ENCODE measurements around the gene CLEC10A.
A peak's percentile ranks its signal among the peaks of the same experiment; 100 is the strongest.
"Not testable (repeated sequence)": the region's sequence is repeated elsewhere in the genome, so short reads cannot be mapped to it uniquely, and the experiment has no call there.

Gene CLEC10A

DNA sequence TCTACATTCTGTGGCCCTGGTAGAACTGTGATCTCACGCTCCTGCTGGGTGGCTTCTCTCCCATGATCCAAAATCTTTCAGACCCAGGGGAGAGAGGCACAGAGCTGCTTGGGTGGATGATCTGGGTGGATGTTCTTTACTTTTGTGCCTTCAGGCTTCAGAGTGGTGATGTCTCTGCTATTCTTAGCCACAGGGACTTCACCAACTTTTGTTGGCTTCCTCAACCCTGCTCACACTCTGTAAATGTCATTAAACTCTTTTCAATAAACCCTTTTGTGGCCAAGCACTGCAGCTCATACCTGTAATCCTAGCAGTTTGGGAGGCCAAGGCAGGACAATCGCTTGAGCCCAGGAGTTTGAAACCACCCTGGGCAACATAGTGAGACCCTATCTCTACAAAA lies 7.6 kb downstream of the CLEC10A start:
- no peak for DNase-seq (ENCODE audit: low spot score)

- no peak for DNase-seq (ENCODE audit: low spot score)
Observed at GRCh38 chr17:7070712-7071111, 9.3 kb downstream of the CLEC10A start.

DNA sequence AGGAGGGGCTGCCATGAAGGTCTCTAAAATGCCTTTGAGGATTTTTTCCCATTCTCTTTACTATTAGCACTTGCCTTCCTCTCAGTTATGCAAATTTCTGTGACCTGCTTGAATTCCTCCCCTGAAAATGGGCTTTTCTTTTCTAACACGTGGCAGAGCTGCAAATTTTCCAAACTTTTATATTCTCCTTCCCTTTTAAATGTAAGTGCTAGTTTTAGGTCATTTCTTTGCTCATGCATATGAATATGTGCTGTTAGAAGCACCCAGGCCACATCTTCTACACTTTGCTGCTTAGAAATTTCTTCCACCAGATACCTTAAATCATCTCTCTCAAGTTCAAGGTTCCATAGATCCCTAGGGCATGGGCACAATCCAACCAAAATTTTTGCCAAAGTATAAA lies 11.8 kb downstream of the CLEC10A start:
- DNase-seq (ENCODE audit: low spot score) = no peak

GRCh38 chr17:7067198-7067597 lies 12.9 kb downstream of the CLEC10A start:
- no peak for DNase-seq (ENCODE audit: low spot score)

DNA sequence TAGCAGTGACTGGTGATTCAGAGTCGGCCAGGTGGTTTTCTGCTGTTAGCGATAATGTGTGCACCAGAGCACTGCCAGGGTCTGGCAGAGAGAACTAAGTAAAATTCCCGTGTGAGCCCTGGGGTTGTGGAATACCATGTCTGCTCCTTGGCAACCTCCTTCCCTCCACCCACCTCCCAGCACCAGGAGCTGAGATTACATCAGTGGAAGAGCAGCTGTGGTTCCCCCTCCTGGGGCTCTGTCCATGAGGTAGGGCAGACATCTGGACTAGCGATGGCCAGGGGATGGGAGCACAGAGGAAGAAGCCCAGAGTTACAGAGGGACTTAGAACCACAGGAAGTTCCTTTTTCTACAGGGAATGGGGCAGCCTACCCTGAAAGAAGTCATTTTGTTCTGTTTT lies 15.8 kb downstream of the CLEC10A start:
- DNase-seq (ENCODE audit: low spot score) = no peak

GRCh38 chr17:7063518-7064094 lies 16.4 kb downstream of the CLEC10A start:
- DNase-seq (ENCODE audit: low spot score) = no peak

GRCh38 chr17:7060165-7060891 lies 19.7 kb downstream of the CLEC10A start:
- DNase-seq (ENCODE audit: low spot score) = no peak

- DNase-seq (ENCODE audit: low spot score) = no peak
Observed at GRCh38 chr17:7058831-7059447, 21.1 kb downstream of the CLEC10A start.

DNA sequence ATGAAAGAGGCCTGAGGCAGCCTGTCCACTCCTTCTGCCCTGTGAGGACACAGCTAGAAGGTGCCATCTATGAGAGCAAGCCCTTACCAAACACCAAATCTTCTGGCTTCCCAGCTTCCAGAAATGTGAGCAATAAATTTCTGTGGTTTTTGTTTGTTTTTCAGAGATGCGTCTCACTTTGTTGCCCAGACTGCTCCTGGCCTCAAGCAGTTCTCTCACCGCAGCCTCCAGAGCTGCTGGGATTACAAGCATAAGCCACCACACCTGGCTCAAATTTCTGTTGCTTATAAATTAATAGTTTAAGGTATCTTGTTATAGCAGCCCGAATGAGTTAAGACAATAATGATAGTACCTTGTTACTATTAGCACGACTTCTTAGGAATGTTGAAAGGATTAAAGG lies 23.7 kb downstream of the CLEC10A start:
- DNase-seq (ENCODE audit: low spot score) = no peak

DNA sequence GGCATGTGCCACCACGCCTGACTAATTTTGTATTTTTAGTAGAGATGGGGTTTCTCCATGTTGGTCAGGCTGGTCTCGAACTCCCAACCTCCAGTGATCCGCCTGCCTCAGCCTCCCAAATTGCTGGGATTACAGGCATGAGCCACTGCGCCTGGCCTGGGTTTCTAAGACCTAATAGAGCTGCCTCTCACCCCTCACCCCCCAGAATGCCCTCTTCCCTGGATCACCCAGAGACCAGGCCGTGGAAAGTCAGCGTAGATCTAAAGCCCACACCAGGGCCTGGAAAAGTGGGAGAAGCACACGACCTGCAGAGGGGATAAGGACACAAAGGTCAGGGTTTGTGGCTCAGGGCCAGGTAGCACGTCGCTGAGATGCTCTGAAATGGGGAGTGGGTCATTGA lies 29.5 kb downstream of the CLEC10A start:
- not testable (repeated sequence) for DNase-seq (ENCODE audit: low spot score)

DNA sequence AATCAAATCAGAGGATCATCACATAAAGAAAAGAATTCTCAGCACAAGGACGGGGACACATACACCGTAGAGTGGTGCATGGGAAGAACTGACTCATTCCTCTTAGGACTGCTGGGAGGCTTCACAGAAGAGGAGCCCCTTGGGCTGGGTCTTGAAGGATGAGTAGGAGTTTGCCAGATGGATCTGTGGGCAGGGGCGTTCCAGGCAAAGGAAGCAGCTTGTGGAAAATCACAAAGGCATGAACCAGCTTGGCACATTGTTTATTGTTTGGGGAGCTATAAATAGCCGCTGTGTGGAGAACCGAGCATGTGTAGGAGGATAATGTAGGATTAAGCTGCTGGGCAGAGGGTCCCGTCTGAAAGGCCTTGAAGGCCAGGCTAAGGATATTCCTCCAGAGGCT lies 31.1 kb downstream of the CLEC10A start:
- no peak for DNase-seq (ENCODE audit: low spot score)

DNA sequence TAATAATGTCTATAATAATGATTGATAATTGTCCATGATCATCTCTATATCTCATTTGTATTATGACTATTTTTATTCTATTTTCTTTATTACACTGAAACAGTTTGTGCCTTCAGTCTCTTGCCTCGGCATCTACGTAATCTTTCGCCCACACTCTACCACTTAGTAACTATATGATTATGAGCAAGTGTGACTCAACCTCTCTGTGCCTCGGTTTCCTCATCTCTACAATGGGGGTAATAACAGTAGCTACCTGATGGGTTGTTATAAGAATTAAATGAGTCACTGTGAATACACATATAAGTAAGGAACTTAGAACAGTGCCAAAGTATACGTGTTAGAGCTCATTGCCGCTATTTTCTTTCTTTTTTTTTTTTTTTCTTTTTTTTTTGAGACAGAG lies 32.5 kb downstream of the CLEC10A start:
- no peak for DNase-seq (ENCODE audit: low spot score)

DNA sequence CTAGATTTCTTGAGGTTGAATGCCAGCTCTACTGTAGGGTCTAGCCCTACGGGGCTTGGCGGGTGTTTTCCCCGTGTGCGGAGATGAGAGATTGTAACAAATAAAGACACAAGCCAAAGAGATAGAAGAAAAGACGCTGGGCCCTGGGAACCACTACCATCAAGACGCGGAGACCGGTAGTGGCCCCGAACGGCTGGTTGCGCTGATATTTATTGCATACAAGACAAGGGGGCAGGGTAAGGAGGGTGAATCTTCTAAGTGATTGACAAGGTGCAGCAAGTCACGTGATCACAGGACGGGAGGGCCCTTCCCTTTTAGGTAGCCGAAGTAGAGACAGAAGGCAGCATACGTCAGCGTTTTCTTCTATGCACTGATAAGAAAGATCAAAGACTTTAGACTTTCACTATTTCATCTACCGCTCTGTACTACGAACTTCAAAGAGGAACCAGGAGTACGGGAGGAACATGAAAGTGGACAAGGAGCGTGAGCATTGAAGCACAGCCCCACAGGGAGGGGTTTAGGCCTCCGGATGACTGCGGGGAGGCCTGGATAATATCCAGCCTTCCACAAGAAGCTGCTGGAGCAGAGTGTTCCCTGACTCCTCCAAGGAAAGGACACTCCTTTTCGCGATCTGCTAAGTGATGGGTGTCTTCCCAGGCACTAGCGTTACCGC lies 33.2 kb downstream of the CLEC10A start:
- DNase-seq (ENCODE audit: low spot score) = not testable (repeated sequence)

GRCh38 chr17:7046127-7046724 lies 33.8 kb downstream of the CLEC10A start:
- no peak for DNase-seq (ENCODE audit: low spot score)

GRCh38 chr17:7045492-7046126 lies 34.4 kb downstream of the CLEC10A start:
- peak; percentile 74 for DNase-seq (ENCODE audit: low spot score)

- DNase-seq (ENCODE audit: low spot score) = peak; percentile 57
Observed at GRCh38 chr17:7043497-7044198, 36.4 kb downstream of the CLEC10A start, which contains the start of gene SLC16A11. Gene SLC16A11, minus strand, starts transcription at chr17:7044092. Its CDS starts 579 bp downstream, at chr17:7043513.

DNA sequence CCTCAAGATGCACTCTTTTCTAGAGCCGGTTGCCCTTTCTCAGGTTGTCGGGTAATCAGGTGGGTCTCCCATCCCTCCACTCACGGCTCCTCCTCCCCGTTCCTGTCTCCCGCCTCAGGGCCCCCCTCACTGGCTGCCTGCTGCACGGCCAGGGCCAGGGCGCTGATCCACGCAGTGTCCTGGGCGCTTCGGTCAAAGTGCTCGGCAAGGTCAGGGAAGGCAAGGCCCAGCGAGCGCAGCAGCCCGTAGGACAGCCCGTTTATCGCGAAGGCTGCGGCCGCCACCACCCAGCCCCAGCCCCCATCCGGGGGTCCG lies 36.9 kb downstream of the CLEC10A start:
- DNase-seq (ENCODE audit: low spot score) = no peak

GRCh38 chr17:7042501-7043181 lies 37.4 kb downstream of the CLEC10A start:
- peak; percentile 38 for DNase-seq (ENCODE audit: low spot score)

GRCh38 chr17:7041607-7042500 lies 38.2 kb downstream of the CLEC10A start:
- no peak for DNase-seq (ENCODE audit: low spot score)

GRCh38 chr17:7039832-7040231 lies 40.2 kb downstream of the CLEC10A start:
- DNase-seq (ENCODE audit: low spot score) = no peak
